ENCODE data around the gene FBXL4.

Gene FBXL4

GRCh38 chr6:98831057-98831958, 116.4 kb downstream of the FBXL4 start:
- Histone ChIP-seq H3K27me3 (ENCODE audit: insufficient read depth, low read length) (peaks cover 96% of the 10 kb centered on the region), H3K9me3 (ENCODE audit: insufficient read depth, low read depth, low read length) (no peaks in the 10 kb centered on the region), H3K9ac (ENCODE audit: low read depth, low read length) (no peak overlapping the region), H3K4me3 (ENCODE audit: low read length) (peak overlapping the region; percentile 42), H3K4me1 (ENCODE audit: insufficient read depth, low read length) (peaks cover 46% of the 10 kb centered on the region), H3K36me3 (ENCODE audit: insufficient read depth, low read length) (no peaks in the 10 kb centered on the region), H3K27ac (ENCODE audit: low read depth, low read length) (no peak overlapping the region)
- under 1% methylated on average over 58 of the region's 58 CpGs for WGBS

DNA sequence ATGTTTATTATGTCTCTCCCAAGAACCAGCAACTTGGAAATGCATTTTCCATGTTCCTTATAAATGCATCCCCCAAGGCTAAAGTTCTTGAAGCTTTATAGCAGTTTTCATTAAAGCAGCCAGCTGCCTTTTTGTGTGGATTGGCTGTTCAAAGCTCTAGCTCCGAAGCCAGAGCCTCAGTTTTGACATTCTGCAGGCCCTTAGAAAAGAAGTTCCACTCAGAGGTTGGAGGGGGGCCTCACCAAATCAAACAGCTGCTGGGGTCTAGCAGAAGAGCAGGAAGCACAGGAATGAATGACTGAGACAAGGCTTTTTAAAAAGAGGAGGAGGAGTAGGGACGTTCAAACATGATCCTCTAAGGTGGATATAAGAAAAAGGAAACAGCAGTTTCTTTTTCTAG, 117.6 kb downstream of the FBXL4 start:
- Histone ChIP-seq H3K9ac (ENCODE audit: low read depth, low read length) (no peak overlapping the region), H3K4me1 (ENCODE audit: insufficient read depth, low read length) (peaks cover 50% of the 10 kb centered on the region), H3K9me3 (ENCODE audit: insufficient read depth, low read depth, low read length) (no peaks in the 10 kb centered on the region), H3K27me3 (ENCODE audit: insufficient read depth, low read length) (peaks cover 96% of the 10 kb centered on the region), H3K36me3 (ENCODE audit: insufficient read depth, low read length) (no peaks in the 10 kb centered on the region), H3K27ac (ENCODE audit: low read depth, low read length) (no peak overlapping the region), H3K4me3 (ENCODE audit: low read length) (no peak overlapping the region)
- 6% methylated on average over 2 of the region's 2 CpGs for WGBS

- WGBS, result 2% methylated on average over 14 of the region's 14 CpGs
- no peaks in the 10 kb centered on the region for H3K9me3 ChIP-seq (ENCODE audit: insufficient read depth, low read depth, low read length)
- H3K27ac ChIP-seq (ENCODE audit: low read depth, low read length), result no peak overlapping the region
- H3K27me3 ChIP-seq (ENCODE audit: insufficient read depth, low read length), result peaks cover 100% of the 10 kb centered on the region
- H3K9ac ChIP-seq (ENCODE audit: low read depth, low read length), result no peak overlapping the region
- H3K4me1 ChIP-seq (ENCODE audit: insufficient read depth, low read length), result peaks cover 52% of the 10 kb centered on the region
- peak overlapping the region; percentile 44 for H3K4me3 ChIP-seq (ENCODE audit: low read length)
- H3K36me3 ChIP-seq (ENCODE audit: insufficient read depth, low read length), result no peaks in the 10 kb centered on the region
Measured at GRCh38 chr6:98828941-98829411, 118.8 kb downstream of the FBXL4 start.

- no peaks in the 10 kb centered on the region for H3K9me3 ChIP-seq (ENCODE audit: insufficient read depth, low read depth, low read length)
- H3K4me3 ChIP-seq (ENCODE audit: low read length), result peak overlapping the region; percentile 44
- peaks cover 52% of the 10 kb centered on the region for H3K4me1 ChIP-seq (ENCODE audit: insufficient read depth, low read length)
- no peak overlapping the region for H3K27ac ChIP-seq (ENCODE audit: low read depth, low read length)
- H3K9ac ChIP-seq (ENCODE audit: low read depth, low read length), result no peak overlapping the region
- WGBS, result 3% methylated on average over 12 of the region's 12 CpGs
- no peaks in the 10 kb centered on the region for H3K36me3 ChIP-seq (ENCODE audit: insufficient read depth, low read length)
- H3K27me3 ChIP-seq (ENCODE audit: insufficient read depth, low read length), result peaks cover 100% of the 10 kb centered on the region
Measured at GRCh38 chr6:98828211-98828788, 119.4 kb downstream of the FBXL4 start.

GRCh38 chr6:98827295-98828159, 120.2 kb downstream of the FBXL4 start:
- no peaks in the 10 kb centered on the region for H3K36me3 ChIP-seq (ENCODE audit: insufficient read depth, low read length)
- H3K9me3 ChIP-seq (ENCODE audit: insufficient read depth, low read depth, low read length), result no peaks in the 10 kb centered on the region
- no peak overlapping the region for H3K9ac ChIP-seq (ENCODE audit: low read depth, low read length)
- WGBS, result under 1% methylated on average over 41 of the region's 44 CpGs
- H3K27me3 ChIP-seq (ENCODE audit: insufficient read depth, low read length), result peaks cover 100% of the 10 kb centered on the region
- peak overlapping the region; percentile 44 for H3K4me3 ChIP-seq (ENCODE audit: low read length)
- H3K4me1 ChIP-seq (ENCODE audit: insufficient read depth, low read length), result peaks cover 47% of the 10 kb centered on the region
- H3K27ac ChIP-seq (ENCODE audit: low read depth, low read length), result no peak overlapping the region

DNA sequence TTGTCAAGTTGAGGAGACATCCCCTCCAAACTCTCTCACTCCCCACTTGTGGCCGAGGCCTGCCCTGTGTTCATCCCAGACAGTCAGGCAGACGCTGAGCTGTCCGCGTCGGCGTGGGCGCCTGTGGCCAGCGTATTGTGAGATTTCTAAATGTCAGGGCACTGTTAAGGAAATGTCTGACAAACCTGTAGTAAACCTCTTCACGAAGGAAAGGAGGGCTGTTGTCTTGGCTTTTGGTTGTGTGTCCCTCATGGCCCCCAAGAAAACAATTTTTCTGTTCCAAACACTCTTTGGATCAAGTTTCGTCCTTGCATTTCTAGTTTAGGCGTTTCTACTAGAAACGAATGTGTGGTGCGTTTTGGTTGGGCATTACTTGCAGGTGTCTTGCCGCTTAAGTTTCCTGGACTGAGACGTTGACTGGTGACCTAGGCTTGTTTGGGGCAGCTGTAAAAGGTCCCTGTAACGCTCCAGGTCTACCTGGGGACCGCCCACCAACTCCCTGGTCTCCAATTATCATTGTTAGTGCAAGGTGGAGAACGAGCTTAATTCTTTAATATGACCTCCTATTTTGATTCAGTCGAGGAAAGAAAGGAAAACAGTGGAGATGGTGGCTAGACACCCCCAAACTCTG, 122.0 kb downstream of the FBXL4 start:
- Histone ChIP-seq H3K4me3 (ENCODE audit: low read length) (peak overlapping the region; percentile 63), H3K9ac (ENCODE audit: low read depth, low read length) (no peak overlapping the region), H3K9me3 (ENCODE audit: insufficient read depth, low read depth, low read length) (no peaks in the 10 kb centered on the region), H3K36me3 (ENCODE audit: insufficient read depth, low read length) (no peaks in the 10 kb centered on the region), H3K27ac (ENCODE audit: low read depth, low read length) (no peak overlapping the region), H3K4me1 (ENCODE audit: insufficient read depth, low read length) (peaks cover 34% of the 10 kb centered on the region), H3K27me3 (ENCODE audit: insufficient read depth, low read length) (peaks cover 99% of the 10 kb centered on the region)
- WGBS, result 3% methylated on average over 18 of the region's 19 CpGs

- H3K27ac ChIP-seq (ENCODE audit: low read depth, low read length), result no peak overlapping the region
Measured at GRCh38 chr6:98824902-98825599, 122.7 kb downstream of the FBXL4 start.

GRCh38 chr6:98824162-98824901, 123.4 kb downstream of the FBXL4 start:
- Histone ChIP-seq H3K9ac (ENCODE audit: low read depth, low read length) (no peak overlapping the region), H3K27me3 (ENCODE audit: insufficient read depth, low read length) (peaks cover 86% of the 10 kb centered on the region), H3K4me1 (ENCODE audit: insufficient read depth, low read length) (peaks cover 21% of the 10 kb centered on the region), H3K9me3 (ENCODE audit: insufficient read depth, low read depth, low read length) (no peaks in the 10 kb centered on the region), H3K27ac (ENCODE audit: low read depth, low read length) (no peak overlapping the region), H3K4me3 (ENCODE audit: low read length) (peak overlapping the region; percentile 63), H3K36me3 (ENCODE audit: insufficient read depth, low read length) (no peaks in the 10 kb centered on the region)
- under 1% methylated on average over 41 of the region's 44 CpGs for WGBS

More at GRCh38 chr6:98824902-98825599, 122.7 kb downstream of the FBXL4 start:
- Histone ChIP-seq H3K4me1 (ENCODE audit: insufficient read depth, low read length) (peaks cover 28% of the 10 kb centered on the region), H3K27me3 (ENCODE audit: insufficient read depth, low read length) (peaks cover 93% of the 10 kb centered on the region), H3K36me3 (ENCODE audit: insufficient read depth, low read length) (no peaks in the 10 kb centered on the region), H3K4me3 (ENCODE audit: low read length) (peak overlapping the region; percentile 63), H3K9ac (ENCODE audit: low read depth, low read length) (no peak overlapping the region), H3K9me3 (ENCODE audit: insufficient read depth, low read depth, low read length) (no peaks in the 10 kb centered on the region)
- WGBS, result under 1% methylated on average over 28 of the region's 32 CpGs

DNA sequence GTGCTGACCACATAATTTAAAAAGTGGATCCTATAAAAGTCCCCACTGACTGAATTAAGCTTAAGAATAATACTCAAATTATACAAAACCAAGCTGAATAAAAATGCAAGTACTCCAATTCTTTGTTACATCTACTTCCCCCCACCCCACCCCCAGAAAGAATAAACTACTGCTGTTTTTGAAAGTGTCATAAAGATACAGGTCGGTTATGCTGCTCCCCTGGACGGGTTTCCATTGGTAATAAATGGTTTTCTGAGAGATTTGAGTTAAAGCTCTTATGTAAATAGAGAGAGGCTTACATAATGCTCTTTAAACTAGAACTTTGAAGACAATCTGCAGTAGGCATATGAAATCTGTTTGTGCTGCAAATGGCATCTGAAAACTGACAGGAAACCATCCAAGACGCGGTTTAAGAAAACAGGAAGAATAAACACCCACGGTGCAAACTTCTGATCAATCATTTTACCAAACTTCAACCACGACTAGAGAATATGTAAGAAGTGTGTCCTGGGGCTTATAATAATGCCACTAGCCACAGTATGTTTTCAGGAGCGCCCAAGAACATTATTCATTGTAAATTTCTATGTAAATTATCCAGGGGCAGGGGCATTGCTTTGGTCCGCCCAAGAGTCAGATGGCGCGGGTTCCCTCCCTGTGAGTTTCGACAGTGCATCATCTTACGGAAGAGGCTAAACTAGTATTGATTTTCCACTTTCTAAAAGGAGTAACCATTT, 124.2 kb downstream of the FBXL4 start:
- peak overlapping the region; percentile 63 for H3K4me3 ChIP-seq (ENCODE audit: low read length)
- peaks cover 16% of the 10 kb centered on the region for H3K4me1 ChIP-seq (ENCODE audit: insufficient read depth, low read length)
- under 1% methylated on average over 12 of the region's 12 CpGs for WGBS
- no peaks in the 10 kb centered on the region for H3K9me3 ChIP-seq (ENCODE audit: insufficient read depth, low read depth, low read length)
- no peak overlapping the region for H3K9ac ChIP-seq (ENCODE audit: low read depth, low read length)
- no peak overlapping the region for H3K27ac ChIP-seq (ENCODE audit: low read depth, low read length)
- peaks cover 79% of the 10 kb centered on the region for H3K27me3 ChIP-seq (ENCODE audit: insufficient read depth, low read length)
- H3K36me3 ChIP-seq (ENCODE audit: insufficient read depth, low read length), result no peaks in the 10 kb centered on the region
